ENCODE measurements around the gene CDKAL1.

DNA sequence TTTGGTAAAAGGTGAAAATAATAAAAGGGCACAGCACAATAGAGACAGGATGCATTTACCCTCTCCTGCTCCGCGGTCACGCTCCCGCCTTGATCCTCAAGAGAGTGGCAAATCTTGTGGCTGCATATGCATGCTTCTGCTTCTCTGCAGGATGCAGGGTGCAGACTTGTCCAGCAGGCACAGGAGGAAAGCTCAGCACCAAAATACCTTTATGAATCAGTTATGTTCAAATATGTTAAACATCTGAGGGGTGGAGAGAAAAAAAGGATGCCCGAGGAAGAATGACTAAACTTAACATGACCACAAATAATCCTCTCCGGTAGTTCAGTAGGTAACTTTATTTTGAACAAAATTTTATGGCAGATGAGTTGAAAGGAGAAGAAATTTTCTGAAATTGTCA is 693.2 kb downstream of the CDKAL1 start:
- TF ChIP-seq, protein P1, sequence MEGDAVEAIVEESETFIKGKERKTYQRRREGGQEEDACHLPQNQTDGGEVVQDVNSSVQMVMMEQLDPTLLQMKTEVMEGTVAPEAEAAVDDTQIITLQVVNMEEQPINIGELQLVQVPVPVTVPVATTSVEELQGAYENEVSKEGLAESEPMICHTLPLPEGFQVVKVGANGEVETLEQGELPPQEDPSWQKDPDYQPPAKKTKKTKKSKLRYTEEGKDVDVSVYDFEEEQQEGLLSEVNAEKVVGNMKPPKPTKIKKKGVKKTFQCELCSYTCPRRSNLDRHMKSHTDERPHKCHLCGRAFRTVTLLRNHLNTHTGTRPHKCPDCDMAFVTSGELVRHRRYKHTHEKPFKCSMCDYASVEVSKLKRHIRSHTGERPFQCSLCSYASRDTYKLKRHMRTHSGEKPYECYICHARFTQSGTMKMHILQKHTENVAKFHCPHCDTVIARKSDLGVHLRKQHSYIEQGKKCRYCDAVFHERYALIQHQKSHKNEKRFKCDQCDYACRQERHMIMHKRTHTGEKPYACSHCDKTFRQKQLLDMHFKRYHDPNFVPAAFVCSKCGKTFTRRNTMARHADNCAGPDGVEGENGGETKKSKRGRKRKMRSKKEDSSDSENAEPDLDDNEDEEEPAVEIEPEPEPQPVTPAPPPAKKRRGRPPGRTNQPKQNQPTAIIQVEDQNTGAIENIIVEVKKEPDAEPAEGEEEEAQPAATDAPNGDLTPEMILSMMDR (IDR thresholded peaks at IDR 0.05; ENCODE audit: low read depth, low read length, missing input control): no peak
- no peak for TF ChIP-seq FOXA2 (IDR thresholded peaks at IDR 0.05)
- TF ChIP-seq FOXA1 (IDR thresholded peaks at IDR 0.05): no peak
- no peak for TF ChIP-seq JUND (IDR thresholded peaks at IDR 0.05)
- TF ChIP-seq EGR1 (IDR thresholded peaks at IDR 0.05; ENCODE audit: low read depth in 2 of 2): no peak
- no peak for TF ChIP-seq ZBTB33 (IDR thresholded peaks at IDR 0.05)
- TF ChIP-seq RAD21 (IDR thresholded peaks at IDR 0.05): no peak
- TF ChIP-seq, protein P2, sequence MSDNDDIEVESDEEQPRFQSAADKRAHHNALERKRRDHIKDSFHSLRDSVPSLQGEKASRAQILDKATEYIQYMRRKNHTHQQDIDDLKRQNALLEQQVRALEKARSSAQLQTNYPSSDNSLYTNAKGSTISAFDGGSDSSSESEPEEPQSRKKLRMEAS (IDR thresholded peaks at IDR 0.05): no peak

Measured in liver (tissue), 3 donors.